Panc1 (cell line): Measurements from ENCODE around the gene HESX1. TPM values are rescaled to one million over a fixed set of nuclear protein-coding genes. Genes with fewer than 3 reads are reported as not detected.
A peak's percentile ranks its signal among the peaks of the same experiment; 100 is the strongest.

ENCODE experiments used
- ATAC-seq: fragments of 200-7000 bp; cut with Tn5 transposase; 2 replicates; pipeline ENCODE4 v1.9.1; 2020; ENCODE audit warnings: mild to moderate bottlenecking, moderate library complexity
- BruUV-seq: library from RNA; stranded (reverse); fragments of 400-500 nt; replicated peaks from 2 replicates; lab custom pipeline; 2021; lab: Mats Ljungman, UMichigan
- CTCF ChIA-PET: fragments of 300-600 bp; sonication (Branson Sonifier 250); formaldehyde crosslinking; loops from one replicate; lab custom pipeline; 2022; ENCODE audit warnings: antibody characterized with exemption; lab: Charles Lee
- POLR2A ChIA-PET: fragments of 300-600 bp; sonication (Branson Sonifier 250); formaldehyde crosslinking; loops from one replicate; lab custom pipeline; 2022; ENCODE audit warnings: antibody characterized with exemption; lab: Charles Lee
- DNase-seq: peaks from one replicate; pipeline ENCODE4 v3.0.0-alpha.2; 2010; ENCODE audit warnings: low read depth, low spot score
- H3K27ac ChIP-seq: 2 replicates; pipeline ENCODE4 v1.5.1; 2011; ENCODE audit warnings: mild to moderate bottlenecking, low read length, inconsistent platforms
- H3K27me3 ChIP-seq: fragments of 200-500 bp; sonication (Bioruptor generic); 2 replicates; pipeline ENCODE4 v1.6.0; 2014; ENCODE audit warnings: low read length, inconsistent platforms; ENCODE audit not compliant: control insufficient read depth, insufficient read depth
- H3K36me3 ChIP-seq: fragments of 200-500 bp; sonication (Bioruptor generic); 2 replicates; pipeline ENCODE4 v1.5.1; 2014; ENCODE audit warnings: inconsistent platforms, mild to moderate bottlenecking, low read length, moderate library complexity; ENCODE audit not compliant: control insufficient read depth, insufficient read depth
- H3K4me1 ChIP-seq: 2 replicates; pipeline ENCODE4 v1.5.1; 2011; ENCODE audit warnings: inconsistent platforms, mild to moderate bottlenecking, low read length, moderate library complexity; ENCODE audit not compliant: control insufficient read depth, insufficient read depth
- H3K4me3 ChIP-seq, 2 experiments: 2 replicates each; pipeline ENCODE4 v1.5.1; 2011 to 2012; ENCODE audit warnings: low read depth in 2 of 2, low read length in 2 of 2, mild to moderate bottlenecking in 2 of 2, inconsistent platforms in 1 of 2, moderate library complexity in 1 of 2
- H3K9me3 ChIP-seq: fragments of 200-500 bp; sonication (Bioruptor generic); 2 replicates; pipeline ENCODE4 v1.5.1; 2014; ENCODE audit warnings: low read depth, mild to moderate bottlenecking, inconsistent platforms, low read length, moderate library complexity; ENCODE audit not compliant: control insufficient read depth, insufficient read depth
- CTCF ChIP-seq: fragments of 450-650 bp; IDR thresholded peaks from 2 replicates; pipeline ENCODE4 v1.5.1; 2017; ENCODE audit warnings: mild to moderate bottlenecking
- POLR2AphosphoS5 ChIP-seq: IDR thresholded peaks from 2 replicates; pipeline ENCODE4 v1.6.1; 2012; ENCODE audit warnings: mild to moderate bottlenecking, low read depth, low read length, moderate library complexity
- REST ChIP-seq, 2 experiments: IDR thresholded peaks; 2 replicates each; pipeline ENCODE4 v1.6.1; 2011 to 2012; ENCODE audit warnings: low read depth in 2 of 2, control low read depth in 1 of 2, low read length in 1 of 2, mild to moderate bottlenecking in 1 of 2, moderate library complexity in 1 of 2; ENCODE audit not compliant: insufficient read depth in 1 of 2
- SIN3A ChIP-seq: IDR thresholded peaks from 2 replicates; pipeline ENCODE4 v1.6.1; 2012; ENCODE audit warnings: low read depth, mild to moderate bottlenecking, low read length, moderate library complexity, borderline replicate concordance; ENCODE audit not compliant: insufficient read depth
- TCF7L2 ChIP-seq: IDR thresholded peaks from 2 replicates; pipeline ENCODE4 v1.6.1; 2011; ENCODE audit warnings: mild to moderate bottlenecking, low read depth, low read length, inconsistent platforms
- in situ Hi-C: cut with HindIII; loops from 2 replicates; pipeline ENCODE4 v1.10.0; 2016; ENCODE audit warnings: low sequenced_read_pairs, low pct_unique_long_range_greater_than_20kb
- intact Hi-C: fragments of 100-400 bp; cut with micrococcal nuclease; formaldehyde crosslinking; loops from one replicate; pipeline ENCODE4 v1.10.0; 2022; ENCODE audit not compliant: unreplicated experiment
- total RNA-seq: library from RNA; stranded (reverse); gene quantifications from one replicate; pipeline ENCODE4 v1.2.1, GENCODE V29; 2021; ENCODE audit not compliant: unreplicated experiment

Gene HESX1
- total RNA-seq, 1 experiment from 2014 or later: 1.1 TPM

- intact Hi-C loops: no loop called here
Observed at GRCh38 chr3:57164217-57164656, 35.5 kb downstream of the HESX1 start.

GRCh38 chr3:57163751-57164150 lies 36.0 kb downstream of the HESX1 start:
- Histone ChIP-seq H3K27ac (no peak overlapping the region), H3K4me1 (no peaks in the 10 kb centered on the region; the same call in 1 of the 2 replicates), H3K9me3 (no peaks in the 10 kb centered on the region), H3K36me3 (no peaks in the 10 kb centered on the region), H3K27me3 (no peaks in the 10 kb centered on the region), H3K4me3 (peak overlapping the region; percentile 56 to 60; a peak in 2 of 4 replicates)
- DNase-seq (no peak), ATAC-seq (peak; percentile 24; the same call in 1 of the 2 replicates)
- intact Hi-C loops: no loop called here
- BruUV-seq: no TSS peak
- in situ Hi-C loops: no loop called here
- CTCF ChIA-PET: no interaction called here
- POLR2A ChIA-PET: no interaction called here
- no peak for TF ChIP-seq POLR2AphosphoS5
- TF ChIP-seq CTCF: no peak
- TF ChIP-seq TCF7L2: no peak
- no peak for TF ChIP-seq SIN3A
- TF ChIP-seq REST (IDR thresholded peaks at IDR 0.05; ENCODE audit: insufficient read depth in 1 of 2, low read depth in 2 of 2, low read length in 1 of 2): no peak

More at GRCh38 chr3:57164217-57164656, 35.5 kb downstream of the HESX1 start:
- ChIA-PET POLR2A (interaction anchor here (0.6 kb wide), 1 partner anchor 69 kb away, joined by 9 read pairs; no protein-coding TSS in a partner anchor), CTCF (no interaction called here)
- BruUV-seq: no TSS peak
- peak; percentile 24; the same call in 1 of the 2 replicates for ATAC-seq
- Histone ChIP-seq H3K4me3 (peak overlapping the region; percentile 56 to 60), H3K36me3 (no peaks in the 10 kb centered on the region), H3K4me1 (no peaks in the 10 kb centered on the region; the same call in 1 of the 2 replicates), H3K9me3 (no peaks in the 10 kb centered on the region), H3K27ac (no peak overlapping the region), H3K27me3 (no peaks in the 10 kb centered on the region)
- TF ChIP-seq REST (IDR thresholded peaks at IDR 0.05; ENCODE audit: insufficient read depth in 1 of 2, low read depth in 2 of 2, low read length in 1 of 2) (no peak), SIN3A (no peak), CTCF (no peak), POLR2AphosphoS5 (no peak)
- in situ Hi-C loops: no loop called here
- no peak for DNase-seq
